ENCODE data around the gene STX1B. TPM values are rescaled to one million over a fixed set of nuclear protein-coding genes. Genes with fewer than 3 reads are reported as not detected.

The STX1B gene
- total and polyA plus RNA-seq, 4 donors = 0.09 to 1.2 (median 0.51) TPM

DNA sequence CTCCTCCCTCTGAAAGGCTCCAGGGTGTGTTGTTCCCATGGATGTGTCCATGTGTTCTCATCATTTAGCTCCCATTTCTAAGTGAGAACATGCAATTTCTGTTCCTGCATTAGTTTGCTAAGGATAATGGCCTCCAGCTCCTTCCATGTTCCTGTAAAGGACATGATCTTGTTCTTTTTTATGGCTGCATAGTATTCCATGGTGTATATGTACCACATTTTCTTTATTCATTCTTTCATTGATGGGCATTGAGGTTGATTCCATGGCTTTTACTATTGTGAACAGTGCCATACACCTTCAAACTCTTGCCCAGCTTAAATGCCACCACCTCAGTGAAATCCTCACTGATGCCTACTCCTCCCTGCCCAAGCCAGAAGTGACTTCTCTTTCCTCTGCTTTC, 66.1 kb downstream of the STX1B start (continued):
- TF ChIP-seq EGR1 (IDR thresholded peaks at IDR 0.05; ENCODE audit: low read depth in 2 of 2) (no peak), TAF1 (conservative IDR thresholded peaks at IDR 0.05) (no peak), JUND (IDR thresholded peaks at IDR 0.05) (no peak), RAD21 (IDR thresholded peaks at IDR 0.05) (no peak), FOXA1 (IDR thresholded peaks at IDR 0.05) (no peak), GABPA (IDR thresholded peaks at IDR 0.05 in 1 of 2, conservative IDR thresholded peaks at IDR 0.05 in 1 of 2) (no peak), HNF4A (conservative IDR thresholded peaks at IDR 0.05) (no peak)

DNA sequence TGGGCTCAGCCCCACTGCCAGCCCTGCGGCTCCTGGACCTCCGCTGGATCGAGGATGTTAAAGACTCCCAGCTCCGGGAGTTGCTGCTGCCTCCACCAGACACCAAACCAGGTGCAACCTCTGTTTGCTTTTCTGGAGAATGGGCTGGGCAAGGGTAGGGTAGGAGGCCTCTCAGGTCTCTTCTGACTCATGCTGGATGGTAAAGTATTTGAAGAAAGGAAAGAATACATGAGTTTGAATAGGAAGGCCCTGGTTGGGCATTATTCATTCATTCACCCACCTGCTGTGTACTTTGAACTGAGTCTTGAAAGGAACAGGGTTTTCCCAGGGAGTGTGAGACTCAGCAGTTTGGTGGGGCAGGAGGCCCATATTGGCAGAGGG, 68.0 kb downstream of the STX1B start:
- Histone ChIP-seq H3K27me3 (ENCODE audit: control insufficient read depth in 4 of 4, insufficient read depth in 4 of 4, low read length in 3 of 4) (no peaks in the 10 kb centered on the region), H3K4me3 (ENCODE audit: low read depth in 1 of 3, low read length in 3 of 3) (no peak overlapping the region), H3K36me3 (ENCODE audit: control insufficient read depth in 4 of 4, insufficient read depth in 3 of 4, low read depth in 1 of 4, low read length in 3 of 4) (peaks cover 0 to 2% (median 0%) of the 10 kb centered on the region in 4 donors), H3K9me3 (ENCODE audit: control insufficient read depth in 4 of 4, low read length in 3 of 4) (no peaks in the 10 kb centered on the region), H3K4me1 (ENCODE audit: control insufficient read depth in 4 of 4, insufficient read depth in 4 of 4, low read length in 3 of 4) (peaks cover 0 to 8% (median 3%) of the 10 kb centered on the region in 4 donors), H3K9ac (ENCODE audit: low read depth in 1 of 2, low read length in 2 of 2) (no peak overlapping the region), H3K27ac (ENCODE audit: low read depth in 1 of 2, low read length in 2 of 2) (peak overlapping the region in 1 of 2 donors; percentile 19)
- WGBS = 59% methylated on average over 4 of the region's 4 CpGs
- no peak for DNase-seq (ENCODE audit: low spot score)
- TF ChIP-seq NR2F2 (IDR thresholded peaks at IDR 0.05) = no peak
- TF ChIP-seq, protein P1, sequence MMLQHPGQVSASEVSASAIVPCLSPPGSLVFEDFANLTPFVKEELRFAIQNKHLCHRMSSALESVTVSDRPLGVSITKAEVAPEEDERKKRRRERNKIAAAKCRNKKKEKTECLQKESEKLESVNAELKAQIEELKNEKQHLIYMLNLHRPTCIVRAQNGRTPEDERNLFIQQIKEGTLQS (IDR thresholded peaks at IDR 0.05) = no peak
- no peak for TF ChIP-seq HNF4G (IDR thresholded peaks at IDR 0.05)
- TF ChIP-seq, protein P2, sequence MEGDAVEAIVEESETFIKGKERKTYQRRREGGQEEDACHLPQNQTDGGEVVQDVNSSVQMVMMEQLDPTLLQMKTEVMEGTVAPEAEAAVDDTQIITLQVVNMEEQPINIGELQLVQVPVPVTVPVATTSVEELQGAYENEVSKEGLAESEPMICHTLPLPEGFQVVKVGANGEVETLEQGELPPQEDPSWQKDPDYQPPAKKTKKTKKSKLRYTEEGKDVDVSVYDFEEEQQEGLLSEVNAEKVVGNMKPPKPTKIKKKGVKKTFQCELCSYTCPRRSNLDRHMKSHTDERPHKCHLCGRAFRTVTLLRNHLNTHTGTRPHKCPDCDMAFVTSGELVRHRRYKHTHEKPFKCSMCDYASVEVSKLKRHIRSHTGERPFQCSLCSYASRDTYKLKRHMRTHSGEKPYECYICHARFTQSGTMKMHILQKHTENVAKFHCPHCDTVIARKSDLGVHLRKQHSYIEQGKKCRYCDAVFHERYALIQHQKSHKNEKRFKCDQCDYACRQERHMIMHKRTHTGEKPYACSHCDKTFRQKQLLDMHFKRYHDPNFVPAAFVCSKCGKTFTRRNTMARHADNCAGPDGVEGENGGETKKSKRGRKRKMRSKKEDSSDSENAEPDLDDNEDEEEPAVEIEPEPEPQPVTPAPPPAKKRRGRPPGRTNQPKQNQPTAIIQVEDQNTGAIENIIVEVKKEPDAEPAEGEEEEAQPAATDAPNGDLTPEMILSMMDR (IDR thresholded peaks at IDR 0.05; ENCODE audit: low read depth, low read length, missing input control) = no peak
- TF ChIP-seq JUND (IDR thresholded peaks at IDR 0.05) = no peak
- no peak for TF ChIP-seq GABPA (IDR thresholded peaks at IDR 0.05 in 1 of 2, conservative IDR thresholded peaks at IDR 0.05 in 1 of 2)
- TF ChIP-seq, protein P3, sequence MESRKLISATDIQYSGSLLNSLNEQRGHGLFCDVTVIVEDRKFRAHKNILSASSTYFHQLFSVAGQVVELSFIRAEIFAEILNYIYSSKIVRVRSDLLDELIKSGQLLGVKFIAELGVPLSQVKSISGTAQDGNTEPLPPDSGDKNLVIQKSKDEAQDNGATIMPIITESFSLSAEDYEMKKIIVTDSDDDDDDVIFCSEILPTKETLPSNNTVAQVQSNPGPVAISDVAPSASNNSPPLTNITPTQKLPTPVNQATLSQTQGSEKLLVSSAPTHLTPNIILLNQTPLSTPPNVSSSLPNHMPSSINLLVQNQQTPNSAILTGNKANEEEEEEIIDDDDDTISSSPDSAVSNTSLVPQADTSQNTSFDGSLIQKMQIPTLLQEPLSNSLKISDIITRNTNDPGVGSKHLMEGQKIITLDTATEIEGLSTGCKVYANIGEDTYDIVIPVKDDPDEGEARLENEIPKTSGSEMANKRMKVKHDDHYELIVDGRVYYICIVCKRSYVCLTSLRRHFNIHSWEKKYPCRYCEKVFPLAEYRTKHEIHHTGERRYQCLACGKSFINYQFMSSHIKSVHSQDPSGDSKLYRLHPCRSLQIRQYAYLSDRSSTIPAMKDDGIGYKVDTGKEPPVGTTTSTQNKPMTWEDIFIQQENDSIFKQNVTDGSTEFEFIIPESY (IDR thresholded peaks at IDR 0.05) = no peak
- no peak for TF ChIP-seq FOXA2 (IDR thresholded peaks at IDR 0.05)
- TF ChIP-seq, protein P4, sequence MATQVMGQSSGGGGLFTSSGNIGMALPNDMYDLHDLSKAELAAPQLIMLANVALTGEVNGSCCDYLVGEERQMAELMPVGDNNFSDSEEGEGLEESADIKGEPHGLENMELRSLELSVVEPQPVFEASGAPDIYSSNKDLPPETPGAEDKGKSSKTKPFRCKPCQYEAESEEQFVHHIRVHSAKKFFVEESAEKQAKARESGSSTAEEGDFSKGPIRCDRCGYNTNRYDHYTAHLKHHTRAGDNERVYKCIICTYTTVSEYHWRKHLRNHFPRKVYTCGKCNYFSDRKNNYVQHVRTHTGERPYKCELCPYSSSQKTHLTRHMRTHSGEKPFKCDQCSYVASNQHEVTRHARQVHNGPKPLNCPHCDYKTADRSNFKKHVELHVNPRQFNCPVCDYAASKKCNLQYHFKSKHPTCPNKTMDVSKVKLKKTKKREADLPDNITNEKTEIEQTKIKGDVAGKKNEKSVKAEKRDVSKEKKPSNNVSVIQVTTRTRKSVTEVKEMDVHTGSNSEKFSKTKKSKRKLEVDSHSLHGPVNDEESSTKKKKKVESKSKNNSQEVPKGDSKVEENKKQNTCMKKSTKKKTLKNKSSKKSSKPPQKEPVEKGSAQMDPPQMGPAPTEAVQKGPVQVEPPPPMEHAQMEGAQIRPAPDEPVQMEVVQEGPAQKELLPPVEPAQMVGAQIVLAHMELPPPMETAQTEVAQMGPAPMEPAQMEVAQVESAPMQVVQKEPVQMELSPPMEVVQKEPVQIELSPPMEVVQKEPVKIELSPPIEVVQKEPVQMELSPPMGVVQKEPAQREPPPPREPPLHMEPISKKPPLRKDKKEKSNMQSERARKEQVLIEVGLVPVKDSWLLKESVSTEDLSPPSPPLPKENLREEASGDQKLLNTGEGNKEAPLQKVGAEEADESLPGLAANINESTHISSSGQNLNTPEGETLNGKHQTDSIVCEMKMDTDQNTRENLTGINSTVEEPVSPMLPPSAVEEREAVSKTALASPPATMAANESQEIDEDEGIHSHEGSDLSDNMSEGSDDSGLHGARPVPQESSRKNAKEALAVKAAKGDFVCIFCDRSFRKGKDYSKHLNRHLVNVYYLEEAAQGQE (IDR thresholded peaks at IDR 0.05) = no peak
- TF ChIP-seq HNF4A (conservative IDR thresholded peaks at IDR 0.05) = no peak
- TF ChIP-seq RXRA (IDR thresholded peaks at IDR 0.05) = no peak
- TF ChIP-seq EGR1 (IDR thresholded peaks at IDR 0.05; ENCODE audit: low read depth in 2 of 2) = no peak
- TF ChIP-seq FOXA1 (IDR thresholded peaks at IDR 0.05) = no peak
- TF ChIP-seq, protein P5, sequence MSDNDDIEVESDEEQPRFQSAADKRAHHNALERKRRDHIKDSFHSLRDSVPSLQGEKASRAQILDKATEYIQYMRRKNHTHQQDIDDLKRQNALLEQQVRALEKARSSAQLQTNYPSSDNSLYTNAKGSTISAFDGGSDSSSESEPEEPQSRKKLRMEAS (IDR thresholded peaks at IDR 0.05) = no peak
